Osteoblast (primary cell): ENCODE results near the gene ACE2. TPM values are rescaled to one million over a fixed set of nuclear protein-coding genes. Genes with fewer than 3 reads are reported as not detected.

Experiments used
- DNase-seq: peaks from one replicate; pipeline ENCODE4 v3.0.0; 2011; ENCODE audit warnings: low spot score, mixed read lengths; ENCODE audit not compliant: insufficient read length; ENCODE audit errors: missing footprints
- H2AFZ ChIP-seq: 2 replicates; pipeline ENCODE4 v1.6.0; 2011; ENCODE audit warnings: mild to moderate bottlenecking, low read length
- H3K27ac ChIP-seq: 2 replicates; pipeline ENCODE4 v1.5.1; 2011; ENCODE audit warnings: mild to moderate bottlenecking, low read depth, low read length, moderate library complexity
- H3K27me3 ChIP-seq: 2 replicates; pipeline ENCODE4 v1.6.0; 2012; ENCODE audit warnings: mild to moderate bottlenecking, control low read depth, inconsistent platforms, low read length, moderate library complexity; ENCODE audit not compliant: insufficient read depth
- H3K36me3 ChIP-seq: 2 replicates; pipeline ENCODE4 v1.5.1; 2011; ENCODE audit warnings: mild to moderate bottlenecking, low read length, control low read depth, moderate library complexity; ENCODE audit not compliant: insufficient read depth
- H3K4me1 ChIP-seq: 2 replicates; pipeline ENCODE4 v1.5.1; 2011; ENCODE audit warnings: mild to moderate bottlenecking, low read length, control low read depth, moderate library complexity; ENCODE audit not compliant: insufficient read depth
- H3K4me2 ChIP-seq: 2 replicates; pipeline ENCODE4 v1.6.0; 2011; ENCODE audit warnings: mild to moderate bottlenecking, low read length; ENCODE audit not compliant: insufficient read depth
- H3K4me3 ChIP-seq: fragments of 200-600 bp; sonication (generic); 3 replicates; pipeline ENCODE4 v1.5.1; 2012; ENCODE audit warnings: mild to moderate bottlenecking, low read length, inconsistent platforms; ENCODE audit not compliant: insufficient read depth
- H3K79me2 ChIP-seq: 2 replicates; pipeline ENCODE4 v1.6.0; 2012; ENCODE audit warnings: mild to moderate bottlenecking, low read length, control low read depth, inconsistent platforms; ENCODE audit not compliant: insufficient read depth
- H3K9me3 ChIP-seq: 2 replicates; pipeline ENCODE4 v1.5.1; 2011; ENCODE audit warnings: low read depth, low read length, control low read depth
- H4K20me1 ChIP-seq: 2 replicates; pipeline ENCODE4 v1.6.0; 2012; ENCODE audit warnings: mild to moderate bottlenecking, low read length, control low read depth; ENCODE audit not compliant: insufficient read depth
- total RNA-seq: library from RNA; depleted of rRNA; stranded (reverse); fragments of >200 nt; gene quantifications from 2 replicates; pipeline ENCODE4 v1.2.3, GENCODE V29; 2012
- TF ChIP-seq, protein P1 (sequence below): IDR thresholded peaks from 2 replicates; pipeline ENCODE4 v1.5.1; 2011; ENCODE audit warnings: mild to moderate bottlenecking, low read depth, low read length, moderate library complexity; ENCODE audit errors: extremely low read depth

Gene ACE2
- total RNA-seq, 1 donor, result not detected

DNA sequence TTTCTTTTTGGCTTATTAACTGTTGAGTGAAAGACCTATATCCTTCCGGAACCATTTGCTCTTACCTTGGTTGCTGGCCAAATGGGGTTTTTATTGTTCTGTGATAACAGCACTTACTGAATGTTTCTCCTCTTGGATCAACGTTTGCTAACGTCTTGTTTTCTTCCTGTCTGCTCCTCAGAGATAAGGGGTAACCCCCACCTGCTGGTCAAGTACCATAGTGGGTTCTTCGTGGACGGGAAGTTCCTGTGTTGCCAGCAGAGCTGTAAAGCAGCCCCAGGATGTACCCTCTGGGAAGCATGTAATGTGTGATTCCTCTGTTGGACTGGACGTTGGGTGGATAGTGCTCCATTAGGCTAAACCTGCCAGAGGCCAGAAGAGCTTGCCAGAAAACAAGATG, 84.8 kb downstream of the ACE2 start:
- Histone ChIP-seq H3K27me3 (peaks cover 8% of the 10 kb centered on the region), H4K20me1 (no peaks in the 10 kb centered on the region), H3K4me2 (no peak overlapping the region), H3K9me3 (no peaks in the 10 kb centered on the region), H3K36me3 (no peaks in the 10 kb centered on the region), H3K4me3 (no peak overlapping the region), H3K4me1 (no peaks in the 10 kb centered on the region), H2AFZ (no peak overlapping the region), H3K79me2 (no peaks in the 10 kb centered on the region), H3K27ac (no peak overlapping the region)
- DNase-seq, result no peak
- TF ChIP-seq, protein P1, sequence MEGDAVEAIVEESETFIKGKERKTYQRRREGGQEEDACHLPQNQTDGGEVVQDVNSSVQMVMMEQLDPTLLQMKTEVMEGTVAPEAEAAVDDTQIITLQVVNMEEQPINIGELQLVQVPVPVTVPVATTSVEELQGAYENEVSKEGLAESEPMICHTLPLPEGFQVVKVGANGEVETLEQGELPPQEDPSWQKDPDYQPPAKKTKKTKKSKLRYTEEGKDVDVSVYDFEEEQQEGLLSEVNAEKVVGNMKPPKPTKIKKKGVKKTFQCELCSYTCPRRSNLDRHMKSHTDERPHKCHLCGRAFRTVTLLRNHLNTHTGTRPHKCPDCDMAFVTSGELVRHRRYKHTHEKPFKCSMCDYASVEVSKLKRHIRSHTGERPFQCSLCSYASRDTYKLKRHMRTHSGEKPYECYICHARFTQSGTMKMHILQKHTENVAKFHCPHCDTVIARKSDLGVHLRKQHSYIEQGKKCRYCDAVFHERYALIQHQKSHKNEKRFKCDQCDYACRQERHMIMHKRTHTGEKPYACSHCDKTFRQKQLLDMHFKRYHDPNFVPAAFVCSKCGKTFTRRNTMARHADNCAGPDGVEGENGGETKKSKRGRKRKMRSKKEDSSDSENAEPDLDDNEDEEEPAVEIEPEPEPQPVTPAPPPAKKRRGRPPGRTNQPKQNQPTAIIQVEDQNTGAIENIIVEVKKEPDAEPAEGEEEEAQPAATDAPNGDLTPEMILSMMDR, result no peak

DNA sequence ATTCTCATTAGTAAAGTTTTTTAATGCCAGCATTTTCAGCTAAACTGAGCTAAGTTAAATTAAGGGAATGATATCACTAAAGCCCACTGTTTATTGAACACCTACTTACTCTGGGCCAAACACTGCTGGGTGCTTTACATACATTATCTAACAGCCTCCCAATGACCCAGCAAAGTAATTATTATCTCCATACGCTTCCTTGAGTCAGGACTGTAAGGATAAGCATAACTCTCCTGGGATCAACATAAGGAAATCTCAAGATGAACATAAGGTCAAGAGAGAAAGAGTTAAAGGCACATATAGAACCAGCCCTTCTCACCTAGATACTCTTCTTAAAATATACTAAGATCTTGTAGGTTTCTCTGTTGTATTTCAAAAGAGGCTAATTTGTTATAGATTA, 86.5 kb downstream of the ACE2 start:
- Histone ChIP-seq H3K79me2 (no peaks in the 10 kb centered on the region), H2AFZ (no peak overlapping the region), H3K9me3 (no peaks in the 10 kb centered on the region), H3K4me1 (no peaks in the 10 kb centered on the region), H4K20me1 (no peaks in the 10 kb centered on the region), H3K4me2 (no peak overlapping the region), H3K36me3 (no peaks in the 10 kb centered on the region), H3K27ac (no peak overlapping the region), H3K27me3 (peaks cover 3% of the 10 kb centered on the region), H3K4me3 (no peak overlapping the region)
- TF ChIP-seq, protein P1, result no peak
- no peak for DNase-seq

GRCh38 chrX:15512401-15512965, 88.3 kb downstream of the ACE2 start:
- H3K9me3 ChIP-seq, result no peaks in the 10 kb centered on the region
- H3K4me2 ChIP-seq, result no peak overlapping the region
- no peak overlapping the region for H3K27ac ChIP-seq
- TF ChIP-seq, protein P1, result no peak
- H2AFZ ChIP-seq, result no peak overlapping the region
- no peaks in the 10 kb centered on the region for H4K20me1 ChIP-seq
- H3K79me2 ChIP-seq, result no peaks in the 10 kb centered on the region
- H3K4me3 ChIP-seq, result no peak overlapping the region
- H3K36me3 ChIP-seq, result no peaks in the 10 kb centered on the region
- DNase-seq, result no peak
- peaks cover 3% of the 10 kb centered on the region for H3K27me3 ChIP-seq
- no peaks in the 10 kb centered on the region for H3K4me1 ChIP-seq

DNA sequence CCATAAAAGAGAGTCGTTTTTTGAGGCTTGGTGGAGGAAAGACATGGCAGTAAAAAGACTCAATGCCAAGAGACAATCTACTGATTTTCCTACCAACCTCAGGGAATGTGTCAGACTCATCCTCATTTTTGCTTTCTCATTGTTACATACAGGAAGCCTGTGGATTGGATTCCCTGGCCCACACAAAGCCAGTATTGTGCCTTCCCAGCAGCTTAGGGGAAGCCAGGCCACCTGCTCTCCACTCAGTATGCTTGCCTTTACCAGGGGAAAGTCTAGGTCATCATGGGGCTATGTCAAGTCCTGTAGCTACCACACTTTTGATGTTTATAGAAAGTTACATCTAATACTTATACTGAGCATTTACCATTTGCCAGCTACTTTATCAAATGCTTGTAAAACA, 89.2 kb downstream of the ACE2 start:
- Histone ChIP-seq H3K4me3 (no peak overlapping the region), H3K4me2 (no peak overlapping the region), H4K20me1 (no peaks in the 10 kb centered on the region), H3K36me3 (no peaks in the 10 kb centered on the region), H3K4me1 (no peaks in the 10 kb centered on the region), H2AFZ (no peak overlapping the region), H3K9me3 (no peaks in the 10 kb centered on the region), H3K27ac (no peak overlapping the region), H3K27me3 (peaks cover 3% of the 10 kb centered on the region), H3K79me2 (no peaks in the 10 kb centered on the region)
- DNase-seq, result no peak
- TF ChIP-seq, protein P1, result no peak

Other genes with a start within 250 kb of the ACE2 start
- gene VEGFD, start 216.5 kb downstream of the ACE2 start, total RNA-seq, result under 0.01 and 0.36 TPM in 2 replicates
- gene PIR, start 107.6 kb downstream of the ACE2 start, total RNA-seq, result 15.9 and 16.5 TPM in 2 replicates
- gene BMX, start 100.2 kb downstream of the ACE2 start, total RNA-seq, result not detected in 2 replicates
- 0.29 and 0.36 TPM in 2 replicates for gene CLTRN, start 63.8 kb upstream of the ACE2 start, total RNA-seq
- gene CA5B, start 137.3 kb upstream of the ACE2 start, total RNA-seq, result 6.9 and 10.0 TPM in 2 replicates
- 2.9 and 4.1 TPM in 2 replicates for gene ZRSR2, start 189.5 kb upstream of the ACE2 start, total RNA-seq